ENCODE measurements around the gene SPEN. TPM values are rescaled to one million over a fixed set of nuclear protein-coding genes. Genes with fewer than 3 reads are reported as not detected.

The SPEN gene
- total and polyA plus RNA-seq, 9 of the 15 experiments (the other 6 are each of a cell fraction or from before 2014, with no cell fraction given): 5.7 to 87.5 (median 27.2) TPM

DNA sequence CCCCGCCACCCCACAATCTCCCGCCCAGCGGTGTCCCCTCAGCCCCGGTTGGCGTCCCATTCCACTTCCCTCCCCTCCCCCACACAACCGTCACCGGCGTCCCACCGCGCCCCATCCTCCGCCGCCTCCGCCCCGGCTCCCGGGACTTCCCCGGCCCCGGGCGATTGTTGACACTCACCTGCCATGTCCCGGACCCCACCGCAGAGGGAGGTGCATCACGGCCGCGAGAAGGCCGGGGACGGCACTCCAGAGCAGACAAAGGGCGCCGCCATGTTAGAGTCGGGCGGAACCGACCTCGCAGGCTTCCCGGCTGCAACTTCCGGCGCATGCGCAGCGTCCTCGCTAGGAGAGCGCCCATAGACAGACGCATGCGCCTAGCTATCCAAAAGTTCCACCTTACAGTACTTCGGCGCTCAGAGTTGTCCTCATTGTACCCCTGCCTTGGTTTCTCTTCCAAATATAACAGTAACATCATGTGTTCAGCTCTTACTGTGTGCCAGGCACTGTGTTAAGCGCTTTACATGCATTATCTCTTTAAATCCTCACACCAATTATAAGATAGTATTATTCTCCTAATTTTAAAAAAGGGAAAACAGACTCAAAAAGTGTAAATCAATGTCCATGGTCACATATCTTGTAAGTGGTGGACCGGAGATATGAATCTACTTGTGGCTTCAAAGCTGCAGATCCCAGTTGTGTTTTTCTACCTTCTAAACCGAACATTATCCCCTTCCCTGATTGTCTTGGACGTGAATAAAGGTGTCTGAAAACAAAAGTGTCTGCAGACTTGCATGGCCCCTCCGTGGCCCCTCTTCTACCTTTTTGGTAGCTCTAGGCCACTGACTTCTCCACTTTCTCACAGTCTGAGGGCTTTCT lies 128.5 kb downstream of the SPEN start, which contains the start of gene ZBTB17 (continued):
- TF ChIP-seq SMARCE1 (IDR thresholded peaks at IDR 0.05) (no peak), ETV1 (tag; conservative IDR thresholded peaks at IDR 0.05; ENCODE audit: low read depth) (peak; percentile 86), BHLHE40 (IDR thresholded peaks at IDR 0.05; ENCODE audit: low read length) (0 out of 2 replicates have a peak, but pooled peaks have one; percentile 4), ZNF347 (CRISPR knock-in tag; IDR thresholded peaks at IDR 0.05; ENCODE audit: low read depth) (no peak), FOXP1 (CRISPR knock-in tag; IDR thresholded peaks at IDR 0.05) (no peak), SIN3B (IDR thresholded peaks at IDR 0.05; ENCODE audit: low read depth) (peak; percentile 92), ZNF668 (CRISPR knock-in tag; IDR thresholded peaks at IDR 0.05) (no peak), NFIC (IDR thresholded peaks at IDR 0.05) (peak; percentile 51), GATAD2A (IDR thresholded peaks at IDR 0.05) (peak; percentile 66; the same call in 1 of the 2 replicates), CTCFL (IDR thresholded peaks at IDR 0.05; ENCODE audit: borderline replicate concordance, insufficient read depth, low read depth, low read length, poor library complexity, severe bottlenecking) (no peak), ILK (tag; IDR thresholded peaks at IDR 0.05; ENCODE audit: borderline replicate concordance, low read depth) (no peak), ZNF175 (CRISPR knock-in tag; IDR thresholded peaks at IDR 0.05; ENCODE audit: low read depth) (no peak), PKNOX1 (IDR thresholded peaks at IDR 0.05) (no peak), TSC22D4 (tag; IDR thresholded peaks at IDR 0.05) (no peak), SMAD2 (IDR thresholded peaks at IDR 0.05; ENCODE audit: low read depth, low read length) (no peak), LCOR (CRISPR knock-in tag; IDR thresholded peaks at IDR 0.05) (peak; percentile 87)
- TF ChIP-seq, protein P1, sequence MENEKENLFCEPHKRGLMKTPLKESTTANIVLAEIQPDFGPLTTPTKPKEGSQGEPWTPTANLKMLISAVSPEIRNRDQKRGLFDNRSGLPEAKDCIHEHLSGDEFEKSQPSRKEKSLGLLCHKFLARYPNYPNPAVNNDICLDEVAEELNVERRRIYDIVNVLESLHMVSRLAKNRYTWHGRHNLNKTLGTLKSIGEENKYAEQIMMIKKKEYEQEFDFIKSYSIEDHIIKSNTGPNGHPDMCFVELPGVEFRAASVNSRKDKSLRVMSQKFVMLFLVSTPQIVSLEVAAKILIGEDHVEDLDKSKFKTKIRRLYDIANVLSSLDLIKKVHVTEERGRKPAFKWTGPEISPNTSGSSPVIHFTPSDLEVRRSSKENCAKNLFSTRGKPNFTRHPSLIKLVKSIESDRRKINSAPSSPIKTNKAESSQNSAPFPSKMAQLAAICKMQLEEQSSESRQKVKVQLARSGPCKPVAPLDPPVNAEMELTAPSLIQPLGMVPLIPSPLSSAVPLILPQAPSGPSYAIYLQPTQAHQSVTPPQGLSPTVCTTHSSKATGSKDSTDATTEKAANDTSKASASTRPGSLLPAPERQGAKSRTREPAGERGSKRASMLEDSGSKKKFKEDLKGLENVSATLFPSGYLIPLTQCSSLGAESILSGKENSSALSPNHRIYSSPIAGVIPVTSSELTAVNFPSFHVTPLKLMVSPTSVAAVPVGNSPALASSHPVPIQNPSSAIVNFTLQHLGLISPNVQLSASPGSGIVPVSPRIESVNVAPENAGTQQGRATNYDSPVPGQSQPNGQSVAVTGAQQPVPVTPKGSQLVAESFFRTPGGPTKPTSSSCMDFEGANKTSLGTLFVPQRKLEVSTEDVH (IDR thresholded peaks at IDR 0.05; ENCODE audit: low read depth, partially characterized antibody): peak; percentile 98
- TF ChIP-seq, protein P2, sequence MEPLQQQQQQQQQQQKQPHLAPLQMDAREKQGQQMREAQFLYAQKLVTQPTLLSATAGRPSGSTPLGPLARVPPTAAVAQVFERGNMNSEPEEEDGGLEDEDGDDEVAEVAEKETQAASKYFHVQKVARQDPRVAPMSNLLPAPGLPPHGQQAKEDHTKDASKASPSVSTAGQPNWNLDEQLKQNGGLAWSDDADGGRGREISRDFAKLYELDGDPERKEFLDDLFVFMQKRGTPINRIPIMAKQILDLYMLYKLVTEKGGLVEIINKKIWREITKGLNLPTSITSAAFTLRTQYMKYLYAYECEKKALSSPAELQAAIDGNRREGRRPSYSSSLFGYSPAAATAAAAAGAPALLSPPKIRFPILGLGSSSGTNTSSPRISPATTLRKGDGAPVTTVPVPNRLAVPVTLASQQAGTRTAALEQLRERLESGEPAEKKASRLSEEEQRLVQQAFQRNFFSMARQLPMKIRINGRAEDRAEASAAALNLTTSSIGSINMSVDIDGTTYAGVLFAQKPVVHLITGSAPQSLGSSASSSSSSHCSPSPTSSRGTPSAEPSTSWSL (CRISPR knock-in tag; IDR thresholded peaks at IDR 0.05; ENCODE audit: borderline replicate concordance): no peak

Data from K562 (cell line).